ENCODE data around the gene NKAIN4.
A peak's percentile ranks its signal among the peaks of the same experiment; 100 is the strongest.

The NKAIN4 gene

DNA sequence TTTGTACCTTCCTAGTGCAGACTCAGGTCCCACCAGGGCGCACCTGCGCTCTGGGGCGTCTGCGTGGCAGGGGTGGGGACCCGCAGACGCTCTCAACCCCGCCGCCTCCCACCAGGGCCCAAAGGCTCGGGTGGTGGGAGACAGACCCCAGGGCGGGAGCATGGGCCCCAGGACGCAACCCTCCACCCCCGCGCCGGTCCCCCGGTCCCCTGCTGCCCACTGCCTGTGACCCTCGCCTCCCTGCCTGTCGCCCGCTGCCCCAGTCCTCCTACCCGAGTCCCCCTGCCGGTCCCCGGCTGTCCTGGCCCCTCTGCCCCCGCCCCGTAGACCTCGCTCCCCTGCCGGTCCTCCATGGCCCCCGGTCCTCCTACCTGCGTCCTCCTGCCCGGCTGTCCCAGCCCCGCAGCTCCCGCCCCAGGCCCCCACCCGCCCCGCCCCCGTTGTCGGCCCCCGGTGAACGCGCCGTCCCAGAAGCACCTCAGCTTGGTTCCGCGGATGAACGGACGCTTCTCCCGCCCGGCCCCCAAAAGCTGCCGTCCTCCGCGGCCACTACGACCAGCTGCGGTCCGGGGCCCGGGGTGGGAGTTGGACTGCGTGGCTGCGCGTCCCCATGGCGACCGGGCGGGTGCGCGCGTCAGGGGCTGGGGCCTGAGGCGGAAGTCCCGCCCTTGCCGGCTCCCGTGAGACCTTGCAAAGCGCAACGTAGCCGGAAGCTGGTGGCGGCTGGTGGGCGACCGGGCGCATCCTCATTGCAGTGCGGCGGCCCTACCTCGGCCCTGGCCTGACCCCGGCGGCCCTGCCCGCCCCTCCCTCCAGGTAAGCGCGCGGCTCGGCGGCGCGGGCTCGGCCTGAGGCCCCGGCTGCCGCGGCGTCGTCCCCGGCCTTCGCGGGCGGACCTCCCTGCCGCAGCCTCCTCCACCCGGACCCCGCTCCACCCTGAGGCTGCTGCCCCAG lies 18.1 kb upstream of the NKAIN4 start, which contains the start of gene ARFGAP1:
Gene ARFGAP1 (plus strand): TSS at position 709 of the 954 bp plus-strand sequence. CDS start 2,768 bp downstream, outside the sequence.
- Mint-ChIP-seq H3K36me3 (ENCODE audit: low read depth) (peaks cover 8% of the 10 kb centered on the region), H3K4me1 (ENCODE audit: low read depth) (peaks cover 25% of the 10 kb centered on the region), H3K27me3 (no peaks in the 10 kb centered on the region), H3K27ac (peak within 1 kb of the TSS; percentile 94), H3K4me3 (peak within 1 kb of the TSS; percentile 91), H3K9me3 (no peaks in the 10 kb centered on the region)

DNA sequence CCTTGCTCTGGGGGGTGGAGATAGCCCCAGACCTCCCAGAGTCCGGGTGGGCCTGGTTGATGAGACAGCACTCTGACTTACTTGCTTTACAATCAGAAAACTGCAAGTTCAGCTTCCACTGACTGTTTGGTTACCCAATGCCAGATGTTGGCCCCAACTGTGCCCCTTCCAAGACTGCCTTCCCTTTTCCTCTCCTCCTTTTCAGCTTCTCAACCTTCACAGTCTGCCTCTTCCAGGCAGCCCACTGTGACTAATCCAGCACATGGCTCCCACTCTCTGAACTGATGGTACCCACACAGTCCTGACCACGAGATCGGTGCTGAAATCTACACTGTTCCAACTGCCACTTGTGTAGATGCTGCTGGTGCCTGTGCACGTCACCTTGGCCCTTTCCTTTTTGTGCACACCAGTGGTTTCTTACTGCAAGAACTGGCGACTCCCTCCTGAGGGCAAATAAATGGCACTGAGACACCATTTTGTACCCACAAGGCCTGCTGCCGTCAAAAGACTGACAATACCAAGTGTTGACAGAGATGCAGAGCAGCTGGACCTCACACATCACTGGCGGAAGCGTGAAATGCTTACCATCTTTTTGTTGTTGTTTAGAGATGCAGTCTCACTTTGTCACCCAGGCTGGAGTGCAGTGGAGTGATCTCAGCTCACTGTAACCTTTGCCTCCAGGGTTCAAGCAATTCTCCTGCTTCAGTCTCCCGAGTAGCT lies 16.5 kb upstream of the NKAIN4 start:
- H3K4me3 Mint-ChIP-seq = no peak overlapping the region
- H3K27me3 Mint-ChIP-seq = peaks cover 4% of the 10 kb centered on the region
- no peaks in the 10 kb centered on the region for H3K36me3 Mint-ChIP-seq (ENCODE audit: low read depth)
- H3K4me1 Mint-ChIP-seq (ENCODE audit: low read depth) = peaks cover 25% of the 10 kb centered on the region
- H3K27ac Mint-ChIP-seq = no peak overlapping the region
- no peaks in the 10 kb centered on the region for H3K9me3 Mint-ChIP-seq

DNA sequence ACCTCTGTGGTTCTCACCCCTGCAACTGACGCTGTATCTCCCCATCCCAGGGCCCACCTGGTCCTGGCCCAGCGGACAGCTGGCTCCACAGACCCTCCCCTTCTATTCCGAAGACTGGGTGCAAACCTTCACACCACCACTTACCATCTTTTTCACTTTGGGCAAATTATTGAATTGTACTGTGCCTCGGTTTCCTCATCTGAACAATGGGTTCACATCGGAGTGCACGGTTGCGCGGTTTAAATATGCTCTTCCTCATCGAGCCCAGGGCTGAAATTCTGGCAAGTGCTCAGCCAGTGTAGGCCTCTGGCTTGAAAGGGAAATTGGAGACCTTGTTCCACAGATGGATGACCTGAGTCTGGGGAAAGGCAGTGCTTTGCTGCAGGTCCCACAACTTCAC lies 15.5 kb upstream of the NKAIN4 start:
- Mint-ChIP-seq H3K36me3 (ENCODE audit: low read depth) (no peaks in the 10 kb centered on the region), H3K4me3 (no peak overlapping the region), H3K9me3 (no peaks in the 10 kb centered on the region)

DNA sequence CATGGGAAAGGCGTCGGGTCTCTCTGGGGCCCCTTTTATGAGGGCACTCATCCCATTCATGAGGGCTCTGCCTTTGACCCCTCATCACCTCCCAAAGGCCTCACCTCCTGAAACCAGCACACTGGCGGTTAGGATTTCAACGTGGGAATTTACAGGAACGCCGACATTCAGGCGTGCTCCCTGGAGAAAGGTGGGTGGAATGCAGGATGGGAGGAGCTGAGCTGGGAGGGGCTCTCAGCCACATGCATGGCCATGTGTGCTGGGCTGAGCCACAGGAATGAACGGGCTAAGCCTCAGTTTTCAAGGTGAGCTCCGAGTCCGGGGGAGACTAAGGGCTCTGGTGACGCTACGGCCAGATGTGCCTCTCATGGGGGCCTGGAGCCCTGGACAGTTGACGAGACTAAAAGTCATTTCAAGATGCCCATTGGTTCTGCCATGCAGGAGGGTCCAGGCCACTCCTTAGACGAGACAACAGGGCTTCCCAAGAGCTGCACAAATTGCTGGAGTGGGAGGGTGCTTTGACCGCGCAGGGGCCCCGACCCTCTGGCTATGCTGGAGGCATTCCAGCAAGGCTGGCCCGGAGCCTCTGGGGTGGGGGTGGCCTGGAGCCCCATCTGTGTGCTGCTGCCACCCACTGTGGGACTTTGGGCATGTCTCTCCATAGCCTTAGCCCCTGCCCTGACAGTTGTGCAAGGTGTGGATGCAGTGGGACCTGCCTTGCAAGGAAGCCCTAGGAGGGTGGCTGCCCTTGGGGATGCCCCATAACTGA lies 14.6 kb upstream of the NKAIN4 start:
- Mint-ChIP-seq H3K9me3 (no peaks in the 10 kb centered on the region), H3K27ac (no peak overlapping the region), H3K36me3 (ENCODE audit: low read depth) (no peaks in the 10 kb centered on the region), H3K4me3 (no peak overlapping the region), H3K27me3 (peaks cover 9% of the 10 kb centered on the region), H3K4me1 (ENCODE audit: low read depth) (peaks cover 12% of the 10 kb centered on the region)

More for the DNA sequence above, 15.5 kb upstream of the NKAIN4 start:
- H3K27ac Mint-ChIP-seq = no peak overlapping the region
- peaks cover 4% of the 10 kb centered on the region for H3K27me3 Mint-ChIP-seq
- H3K4me1 Mint-ChIP-seq (ENCODE audit: low read depth) = peaks cover 19% of the 10 kb centered on the region

DNA sequence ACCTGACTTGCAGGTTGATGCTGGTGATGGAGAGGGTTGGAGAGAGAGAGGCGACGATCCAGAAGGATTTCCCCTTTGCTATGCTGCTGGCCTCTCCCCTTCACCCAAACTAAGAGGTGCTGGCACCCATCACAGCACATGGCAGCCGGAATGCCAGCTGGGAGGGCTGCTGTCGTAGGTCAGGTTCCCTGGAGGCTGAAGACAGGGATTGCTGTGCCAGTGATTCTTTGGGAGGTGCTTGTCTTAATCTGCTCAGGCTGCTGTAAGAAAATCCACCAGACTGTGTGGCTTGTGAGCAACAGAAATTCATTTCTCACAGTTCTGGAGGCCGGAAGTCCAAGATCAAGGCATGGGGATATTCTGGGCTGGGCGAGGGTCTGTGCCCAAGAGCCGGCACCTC lies 14.0 kb upstream of the NKAIN4 start:
- no peaks in the 10 kb centered on the region for H3K36me3 Mint-ChIP-seq (ENCODE audit: low read depth)
- H3K4me1 Mint-ChIP-seq (ENCODE audit: low read depth) = peaks cover 6% of the 10 kb centered on the region
- no peak overlapping the region for H3K4me3 Mint-ChIP-seq
- H3K27me3 Mint-ChIP-seq = peaks cover 9% of the 10 kb centered on the region
- H3K9me3 Mint-ChIP-seq = no peaks in the 10 kb centered on the region
- no peak overlapping the region for H3K27ac Mint-ChIP-seq

DNA sequence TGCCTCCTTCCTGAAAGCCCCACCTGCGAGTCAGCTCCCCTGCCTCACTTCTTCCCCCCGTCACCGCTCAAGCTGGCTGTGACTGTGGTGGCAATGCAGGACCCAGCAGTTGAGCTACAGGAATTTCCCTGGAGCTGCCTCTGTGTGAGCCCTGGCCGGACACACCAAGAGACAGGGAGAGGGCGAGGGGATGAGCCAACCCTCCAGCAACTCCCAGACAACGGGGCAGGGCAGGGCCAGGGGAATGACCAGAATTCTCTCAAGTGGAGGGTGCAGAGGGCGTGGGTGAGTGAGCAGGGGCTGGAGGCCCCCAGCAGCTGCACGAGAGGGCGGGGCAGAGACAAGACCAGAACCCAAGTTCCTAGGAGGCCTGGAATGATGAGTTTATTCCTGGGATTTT lies 13.4 kb upstream of the NKAIN4 start:
- Mint-ChIP-seq H3K9me3 (no peaks in the 10 kb centered on the region), H3K27ac (no peak overlapping the region), H3K27me3 (peaks cover 13% of the 10 kb centered on the region), H3K4me1 (ENCODE audit: low read depth) (peaks cover 6% of the 10 kb centered on the region), H3K36me3 (ENCODE audit: low read depth) (no peaks in the 10 kb centered on the region), H3K4me3 (no peak overlapping the region)

DNA sequence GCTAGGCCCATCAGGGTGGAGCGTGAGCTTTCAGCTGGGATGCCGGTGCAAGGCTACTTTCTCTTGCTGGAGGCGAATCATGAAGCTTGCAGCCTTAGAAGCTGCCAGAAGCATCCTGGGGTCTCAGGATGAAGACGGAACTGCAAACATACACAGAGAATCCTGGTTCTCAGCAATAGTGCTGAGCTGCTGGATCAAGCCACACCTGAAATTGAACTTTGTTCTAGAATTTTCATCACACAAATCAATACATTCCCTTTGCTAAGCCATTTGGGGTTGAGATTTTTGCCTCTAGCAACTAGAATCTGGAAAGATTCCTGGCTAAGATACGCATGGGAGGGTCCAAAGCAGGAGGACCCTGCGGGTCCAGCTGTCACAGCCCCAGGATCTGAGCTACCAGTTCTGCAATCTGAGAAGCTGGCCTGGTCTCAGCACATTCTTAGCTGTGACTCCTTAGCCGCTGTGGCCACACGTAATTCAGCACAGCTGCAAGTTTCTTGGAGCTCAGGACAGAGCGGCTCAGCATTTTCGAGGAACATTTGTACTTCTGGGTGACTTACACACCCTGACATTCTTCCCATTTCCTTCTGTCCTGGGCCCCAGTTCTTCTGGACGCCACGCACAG lies 11.7 kb upstream of the NKAIN4 start:
- Mint-ChIP-seq H3K4me1 (ENCODE audit: low read depth) (no peaks in the 10 kb centered on the region), H3K27me3 (peaks cover 16% of the 10 kb centered on the region)

DNA sequence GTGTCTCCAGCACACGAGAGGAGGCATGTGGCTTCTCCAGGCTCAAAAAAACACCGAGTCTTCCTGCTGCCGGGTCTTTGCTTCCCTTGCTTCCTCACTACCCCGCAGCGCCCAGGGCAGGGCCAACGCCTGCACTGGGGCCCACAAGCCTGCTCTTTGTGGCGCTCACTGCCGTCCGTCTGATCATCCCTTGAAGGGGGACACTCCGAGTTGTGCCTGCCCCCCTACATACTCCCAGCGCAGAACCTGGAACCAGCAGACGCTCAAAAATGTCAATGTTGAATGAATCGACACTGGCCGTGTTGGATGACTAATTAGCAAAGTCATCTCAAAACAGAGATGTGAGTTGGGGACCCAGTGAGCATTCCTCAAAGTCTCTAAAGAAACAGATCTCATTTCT lies 10.3 kb upstream of the NKAIN4 start:
- Mint-ChIP-seq H3K36me3 (ENCODE audit: low read depth) (no peaks in the 10 kb centered on the region), H3K4me3 (no peak overlapping the region), H3K27ac (no peak overlapping the region), H3K4me1 (ENCODE audit: low read depth) (no peaks in the 10 kb centered on the region), H3K27me3 (peaks cover 16% of the 10 kb centered on the region), H3K9me3 (no peaks in the 10 kb centered on the region)

More for the DNA sequence above, 11.7 kb upstream of the NKAIN4 start:
- Mint-ChIP-seq H3K4me3 (no peak overlapping the region), H3K27ac (no peak overlapping the region), H3K36me3 (ENCODE audit: low read depth) (no peaks in the 10 kb centered on the region), H3K9me3 (no peaks in the 10 kb centered on the region)

DNA sequence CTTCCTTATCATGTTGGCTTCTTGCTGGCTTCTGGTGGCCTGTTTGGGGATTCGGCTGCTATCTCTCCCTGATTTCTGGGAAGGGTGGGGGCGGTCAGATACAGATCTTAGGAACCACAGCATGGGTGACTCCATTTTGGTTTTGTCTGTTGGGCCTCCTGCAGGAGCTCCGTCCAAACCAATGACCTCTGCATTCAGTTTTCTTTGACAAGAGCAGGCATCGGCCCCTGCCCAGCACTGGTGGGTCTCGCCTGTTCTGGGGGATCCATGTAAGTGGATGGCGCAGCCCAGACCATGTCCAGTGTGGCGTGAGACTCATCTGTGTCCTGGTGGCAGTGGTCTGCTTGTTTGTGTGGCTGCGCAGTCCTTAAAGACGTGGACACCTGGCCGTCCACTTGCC lies 9.7 kb upstream of the NKAIN4 start:
- Mint-ChIP-seq H3K4me1 (ENCODE audit: low read depth) (no peaks in the 10 kb centered on the region), H3K9me3 (no peaks in the 10 kb centered on the region), H3K4me3 (no peak overlapping the region), H3K36me3 (ENCODE audit: low read depth) (no peaks in the 10 kb centered on the region), H3K27me3 (peaks cover 20% of the 10 kb centered on the region), H3K27ac (no peak overlapping the region)

DNA sequence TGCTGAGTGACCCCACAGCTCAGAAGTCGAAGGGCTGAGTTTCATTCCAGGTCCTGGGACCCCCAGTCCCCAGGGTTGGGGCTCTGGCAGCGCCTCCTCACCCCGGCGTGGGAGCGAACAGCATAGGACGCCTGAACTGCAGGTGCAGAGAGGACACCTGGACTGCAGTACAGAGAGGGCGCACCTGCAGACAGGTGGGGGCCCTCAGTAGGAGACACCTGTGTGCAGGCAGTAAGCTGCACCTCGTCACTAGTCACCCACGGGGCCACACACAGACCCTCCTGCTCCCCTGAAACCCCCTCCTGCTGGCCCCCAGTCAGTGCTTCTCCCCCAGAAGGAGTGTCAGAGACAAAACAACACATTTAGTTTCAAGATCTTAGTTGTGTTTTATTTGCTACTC lies 8.6 kb upstream of the NKAIN4 start:
- peaks cover 20% of the 10 kb centered on the region for H3K27me3 Mint-ChIP-seq

DNA sequence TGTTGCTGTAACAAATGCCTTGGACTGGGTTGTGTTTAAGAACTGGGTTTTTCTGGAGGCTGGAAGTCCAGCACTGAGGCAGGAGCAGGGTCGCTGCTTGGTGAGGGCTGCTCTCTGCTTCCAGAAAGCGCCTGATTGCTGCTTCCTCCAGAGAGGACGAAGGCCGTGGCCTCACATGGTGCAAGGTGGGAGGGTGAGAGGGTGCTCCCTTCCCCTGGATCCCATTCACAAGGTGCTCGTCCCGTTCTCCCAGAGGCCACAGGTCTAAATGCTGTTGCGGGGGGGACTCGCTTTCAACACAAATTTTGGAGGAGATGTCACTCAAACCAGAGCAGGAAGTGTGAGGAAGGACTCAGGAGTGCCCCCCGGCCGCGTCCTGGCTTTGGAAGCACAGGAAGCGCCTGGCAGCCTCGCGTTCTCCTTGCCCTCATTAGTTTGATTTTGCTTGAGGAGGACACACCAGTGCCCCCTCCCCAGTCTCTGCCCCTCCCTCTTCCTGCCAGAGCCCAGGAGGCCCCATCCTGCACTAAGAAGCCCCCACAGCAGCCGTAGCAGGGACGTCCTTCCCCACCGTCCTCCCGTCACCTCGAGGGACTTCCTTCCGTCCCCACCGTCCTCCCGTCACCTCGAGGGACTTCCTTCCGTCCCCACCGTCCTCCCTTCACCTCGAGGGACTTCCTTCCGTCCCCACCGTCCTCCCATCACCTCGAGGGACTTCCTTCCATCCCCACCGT lies 7.7 kb upstream of the NKAIN4 start:
- no peaks in the 10 kb centered on the region for H3K9me3 Mint-ChIP-seq
- peaks cover 18% of the 10 kb centered on the region for H3K27me3 Mint-ChIP-seq
- H3K4me3 Mint-ChIP-seq = no peak overlapping the region
- no peak overlapping the region for H3K27ac Mint-ChIP-seq
- no peaks in the 10 kb centered on the region for H3K36me3 Mint-ChIP-seq (ENCODE audit: low read depth)
- no peaks in the 10 kb centered on the region for H3K4me1 Mint-ChIP-seq (ENCODE audit: low read depth)

More for the DNA sequence above, 8.6 kb upstream of the NKAIN4 start:
- Mint-ChIP-seq H3K4me1 (ENCODE audit: low read depth) (no peaks in the 10 kb centered on the region), H3K4me3 (no peak overlapping the region), H3K36me3 (ENCODE audit: low read depth) (no peaks in the 10 kb centered on the region), H3K27ac (no peak overlapping the region), H3K9me3 (no peaks in the 10 kb centered on the region)

DNA sequence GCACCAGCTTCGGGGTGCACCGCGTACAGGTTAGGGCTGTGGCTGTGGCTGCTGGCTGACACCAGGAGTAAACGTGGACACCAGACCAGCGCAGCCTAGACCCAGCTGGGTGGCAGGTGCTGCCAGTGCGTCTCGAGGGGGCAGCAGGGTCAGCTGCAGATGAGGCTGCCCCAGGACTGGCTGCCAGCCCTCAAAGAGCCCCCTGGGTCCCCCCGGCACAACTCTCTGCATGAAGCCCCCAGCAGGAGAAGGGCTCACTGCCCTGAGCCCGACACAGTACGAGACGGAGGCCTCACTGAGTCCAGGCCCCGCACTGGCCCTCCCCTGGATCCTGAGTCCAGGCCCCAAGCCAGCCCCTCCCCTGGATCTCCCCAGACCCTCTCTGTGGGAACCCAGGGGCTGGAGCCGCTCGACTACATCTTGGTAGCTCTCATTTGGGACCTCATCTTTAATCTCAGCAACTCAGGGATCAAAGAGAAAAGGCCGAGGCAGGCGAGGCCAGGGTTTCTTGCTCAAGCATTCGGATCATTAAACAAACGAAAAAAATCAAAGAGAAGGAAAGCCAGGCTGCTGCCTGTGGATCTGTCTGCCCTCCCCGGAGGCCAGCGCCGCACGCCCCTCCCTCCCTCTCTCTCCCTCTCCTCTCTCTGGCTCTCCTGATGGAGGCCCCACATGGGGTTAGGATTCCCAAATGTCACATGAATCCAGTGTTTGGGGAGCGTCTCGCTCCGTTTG lies 7.0 kb upstream of the NKAIN4 start:
- H3K27ac Mint-ChIP-seq = no peak overlapping the region
- H3K27me3 Mint-ChIP-seq = peaks cover 25% of the 10 kb centered on the region
- no peaks in the 10 kb centered on the region for H3K4me1 Mint-ChIP-seq (ENCODE audit: low read depth)
- H3K36me3 Mint-ChIP-seq (ENCODE audit: low read depth) = no peaks in the 10 kb centered on the region
- H3K9me3 Mint-ChIP-seq = no peaks in the 10 kb centered on the region
- H3K4me3 Mint-ChIP-seq = no peak overlapping the region

DNA sequence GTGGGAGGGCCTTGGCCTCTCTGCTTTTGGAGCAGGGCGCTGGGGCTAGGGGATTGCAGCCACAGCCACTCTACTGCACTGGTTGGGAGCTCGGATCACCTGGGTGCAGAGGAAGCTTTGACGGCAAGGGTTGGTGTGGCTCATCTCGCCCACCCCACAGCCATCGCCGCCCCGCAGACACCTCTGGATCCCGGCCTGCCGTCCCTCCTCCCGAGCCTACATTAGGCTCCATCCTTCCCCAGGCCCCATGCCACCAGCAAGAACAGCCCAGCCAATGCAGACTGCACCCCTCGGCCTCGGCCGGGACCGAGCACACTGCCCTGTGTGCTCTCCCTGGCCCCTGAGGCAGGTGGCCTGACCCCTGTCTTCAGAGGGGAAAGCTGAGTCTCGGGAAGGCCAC lies 6.3 kb upstream of the NKAIN4 start:
- Mint-ChIP-seq H3K27me3 (peaks cover 32% of the 10 kb centered on the region), H3K27ac (no peak overlapping the region), H3K4me3 (no peak overlapping the region), H3K9me3 (no peaks in the 10 kb centered on the region), H3K4me1 (ENCODE audit: low read depth) (no peaks in the 10 kb centered on the region), H3K36me3 (ENCODE audit: low read depth) (no peaks in the 10 kb centered on the region)
